IMR-90 (cell line): ENCODE measurements around the gene MCTP1. TPM values are rescaled to one million over a fixed set of nuclear protein-coding genes. Genes with fewer than 3 reads are reported as not detected.

Experiments
- ATAC-seq: fragments of 200-7000 bp; cut with Tn5 transposase; 2 replicates; pipeline ENCODE4 v1.9.1; 2020; ENCODE audit warnings: low read depth, mild to moderate bottlenecking, moderate library complexity
- BruUV-seq: library from RNA; stranded (reverse); fragments of 400-500 nt; replicated peaks from 2 replicates; lab custom pipeline; 2021; lab: Mats Ljungman, UMichigan
- CTCF ChIA-PET: fragments of 300-600 bp; formaldehyde crosslinking; extraction: SDS; loops from one replicate; lab custom pipeline; 2021; ENCODE audit warnings: antibody characterized with exemption; lab: Yijun Ruan, JAX
- POLR2A ChIA-PET: fragments of 300-600 bp; sonication (Branson Sonifier 250); formaldehyde crosslinking; loops from one replicate; lab custom pipeline; 2022; ENCODE audit warnings: antibody characterized with exemption; ENCODE audit not compliant: unreplicated experiment; lab: Charles Lee
- DNase-seq: peaks from one replicate; pipeline ENCODE4 v3.0.0; 2013
- H2AFZ ChIP-seq: replicated peaks from 2 replicates; pipeline ENCODE3; 2013; ENCODE audit warnings: low read length, mild to moderate bottlenecking; ENCODE audit not compliant: poor library complexity
- H2AK5ac ChIP-seq: 2 replicates; pipeline ENCODE4 v1.6.1; 2013; ENCODE audit warnings: low read depth, low read length, inconsistent platforms
- H2AK9ac ChIP-seq: replicated peaks from 2 replicates; pipeline ENCODE3; 2013; ENCODE audit warnings: mild to moderate bottlenecking, low read depth, low read length, moderate library complexity; ENCODE audit not compliant: poor library complexity
- H2BK120ac ChIP-seq: 2 replicates; pipeline ENCODE4 v1.6.1; 2013; ENCODE audit warnings: low read depth, low read length, inconsistent platforms
- H2BK15ac ChIP-seq: 3 replicates; pipeline ENCODE4 v1.6.1; 2013; ENCODE audit warnings: low read depth, low read length, inconsistent platforms
- H2BK20ac ChIP-seq: 2 replicates; pipeline ENCODE4 v1.6.1; 2013; ENCODE audit warnings: low read depth, mild to moderate bottlenecking, inconsistent platforms, low read length, moderate library complexity
- H2BK5ac ChIP-seq: 2 replicates; pipeline ENCODE4 v1.6.1; 2013; ENCODE audit warnings: mild to moderate bottlenecking, low read depth, low read length, inconsistent platforms; ENCODE audit not compliant: poor library complexity, severe bottlenecking
- H3K14ac ChIP-seq: replicated peaks from 2 replicates; pipeline ENCODE4 v1.6.1; 2013; ENCODE audit warnings: low read depth, low read length, inconsistent platforms
- H3K18ac ChIP-seq: 2 replicates; pipeline ENCODE4 v1.6.1; 2013; ENCODE audit warnings: low read depth, low read length, control low read depth
- H3K23ac ChIP-seq: 2 replicates; pipeline ENCODE4 v1.6.1; 2013; ENCODE audit warnings: low read depth, low read length, inconsistent platforms
- H3K27ac ChIP-seq: 2 replicates; pipeline ENCODE4 v1.5.1; 2013; ENCODE audit warnings: mild to moderate bottlenecking, control low read depth, low read length; ENCODE audit not compliant: insufficient read depth
- H3K27me3 ChIP-seq: 2 replicates; pipeline ENCODE4 v1.6.1; 2013; ENCODE audit warnings: low read length; ENCODE audit not compliant: control insufficient read depth, insufficient read depth
- H3K36me3 ChIP-seq: 2 replicates; pipeline ENCODE4 v1.6.1; 2013; ENCODE audit warnings: low read length, mixed read lengths; ENCODE audit not compliant: control insufficient read depth, insufficient read depth
- H3K4ac ChIP-seq: 2 replicates; pipeline ENCODE4 v1.6.1; 2013; ENCODE audit warnings: low read depth, low read length, inconsistent platforms
- H3K4me1 ChIP-seq: 2 replicates; pipeline ENCODE4 v1.6.1; 2013; ENCODE audit warnings: low read length, mixed read lengths; ENCODE audit not compliant: control insufficient read depth, insufficient read depth
- H3K4me2 ChIP-seq: 2 replicates; pipeline ENCODE4 v1.6.1; 2013; ENCODE audit warnings: low read depth, mild to moderate bottlenecking, control low read depth, low read length, moderate library complexity
- H3K4me3 ChIP-seq: 2 replicates; pipeline ENCODE4 v1.5.1; 2013; ENCODE audit warnings: low read depth, mild to moderate bottlenecking, control low read depth, low read length, moderate library complexity; ENCODE audit not compliant: insufficient read depth
- H3K56ac ChIP-seq: 2 replicates; pipeline ENCODE4 v1.6.1; 2013; ENCODE audit warnings: low read length, inconsistent platforms; ENCODE audit not compliant: insufficient read depth; ENCODE audit errors: extremely low read depth
- H3K79me1 ChIP-seq, 2 experiments: 2 replicates each; pipeline ENCODE4 v1.6.1; 2013; ENCODE audit warnings: low read length in 2 of 2, inconsistent platforms in 1 of 2, low read depth in 1 of 2
- H3K9ac ChIP-seq: 2 replicates; pipeline ENCODE4 v1.6.1; 2013; ENCODE audit warnings: low read depth, low read length, control low read depth
- H3K9me1 ChIP-seq: 2 replicates; pipeline ENCODE4 v1.6.1; 2013; ENCODE audit warnings: low read length, inconsistent platforms; ENCODE audit not compliant: insufficient read depth
- H3K9me3 ChIP-seq: 2 replicates; pipeline ENCODE4 v1.6.1; 2013; ENCODE audit warnings: low read length; ENCODE audit not compliant: control insufficient read depth, insufficient read depth
- H4K20me1 ChIP-seq: 2 replicates; pipeline ENCODE4 v1.6.1; 2013; ENCODE audit warnings: low read length, inconsistent platforms; ENCODE audit not compliant: insufficient read depth
- H4K5ac ChIP-seq: 2 replicates; pipeline ENCODE4 v1.6.1; 2013; ENCODE audit warnings: mild to moderate bottlenecking, low read depth, low read length, control low read depth
- H4K8ac ChIP-seq, 2 experiments: 2 replicates each; pipeline ENCODE4 v1.6.1; 2013; ENCODE audit warnings: low read depth in 2 of 2, low read length in 2 of 2, control low read depth in 1 of 2, inconsistent platforms in 1 of 2
- H4K91ac ChIP-seq: 2 replicates; pipeline ENCODE4 v1.6.1; 2013; ENCODE audit warnings: low read depth, low read length, inconsistent platforms; ENCODE audit not compliant: insufficient read depth
- BHLHE40 ChIP-seq: fragments of 150-350 bp; IDR thresholded peaks from 2 replicates; pipeline ENCODE4 v1.6.1; 2016; ENCODE audit warnings: mild to moderate bottlenecking, low read depth, low read length
- CEBPB ChIP-seq: IDR thresholded peaks from 2 replicates; pipeline ENCODE4 v1.6.1; 2012; ENCODE audit warnings: low read depth, low read length, improper control_type of control experiment
- CHD1 ChIP-seq: IDR thresholded peaks from 2 replicates; pipeline ENCODE4 v1.6.1; 2012; ENCODE audit warnings: low read depth, low read length, improper control_type of control experiment
- CTCF ChIP-seq: conservative IDR thresholded peaks from 2 replicates; pipeline ENCODE4 v1.5.1; 2012; ENCODE audit warnings: mild to moderate bottlenecking, low read depth, low read length, improper control_type of control experiment
- ELK1 ChIP-seq: fragments of 150-350 bp; IDR thresholded peaks from 2 replicates; pipeline ENCODE4 v1.6.1; 2016; ENCODE audit warnings: low read depth, mild to moderate bottlenecking, low read length, moderate library complexity, borderline replicate concordance
- FOS ChIP-seq: fragments of 150-350 bp; IDR thresholded peaks from 2 replicates; pipeline ENCODE4 v1.6.1; 2016; ENCODE audit warnings: low read depth, low read length
- MAFK ChIP-seq: IDR thresholded peaks from 2 replicates; pipeline ENCODE4 v1.6.1; 2012; ENCODE audit warnings: low read depth, low read length, improper control_type of control experiment
- MAZ ChIP-seq: IDR thresholded peaks from 2 replicates; pipeline ENCODE4 v1.6.1; 2012; ENCODE audit warnings: low read depth, mild to moderate bottlenecking, low read length, improper control_type of control experiment, moderate library complexity, borderline replicate concordance
- MXI1 ChIP-seq: IDR thresholded peaks from 2 replicates; pipeline ENCODE4 v1.6.1; 2012; ENCODE audit warnings: low read depth, mild to moderate bottlenecking, low read length, moderate library complexity, borderline replicate concordance
- NFE2L2 ChIP-seq: fragments of 150-350 bp; IDR thresholded peaks from 2 replicates; pipeline ENCODE4 v1.6.1; 2016; ENCODE audit warnings: low read depth, mild to moderate bottlenecking, low read length
- POLR2A ChIP-seq: IDR thresholded peaks from 2 replicates; pipeline ENCODE4 v1.6.1; 2012; ENCODE audit warnings: mild to moderate bottlenecking, low read depth, low read length
- RAD21 ChIP-seq: IDR thresholded peaks from 2 replicates; pipeline ENCODE4 v1.6.1; 2012; ENCODE audit warnings: low read length, improper control_type of control experiment
- RCOR1 ChIP-seq: IDR thresholded peaks from 2 replicates; pipeline ENCODE4 v1.6.1; 2012; ENCODE audit warnings: mild to moderate bottlenecking, low read length, improper control_type of control experiment; ENCODE audit not compliant: insufficient replicate concordance
- RFX5 ChIP-seq: IDR thresholded peaks from 2 replicates; pipeline ENCODE4 v1.8.0; 2012; ENCODE audit warnings: low read depth, mild to moderate bottlenecking, low read length, moderate library complexity
- SMC3 ChIP-seq: fragments of 150-350 bp; IDR thresholded peaks from 2 replicates; pipeline ENCODE4 v1.6.1; 2016; ENCODE audit warnings: low read depth, mild to moderate bottlenecking, antibody characterized with exemption, low read length, moderate library complexity
- USF2 ChIP-seq: fragments of 150-350 bp; IDR thresholded peaks from 2 replicates; pipeline ENCODE4 v1.6.1; 2017; ENCODE audit warnings: mild to moderate bottlenecking, antibody characterized with exemption, low read length, low read depth
- WGBS, 2 experiments: methylation state at CpG; one replicate each; pipeline versions ENCODE4 v1.1.5 to v1.1.7; 2013; ENCODE audit warnings: missing lambda C conversion rate in 2 of 2; ENCODE audit not compliant: insufficient read length in 1 of 2; ENCODE audit errors: extremely low coverage in 2 of 2; 5-methylcytosine and 5-hydroxymethylcytosine counted together
- dilution Hi-C: fragments of 300-500 bp; cut with HindIII; formaldehyde crosslinking; loops from one replicate; pipeline ENCODE4 v1.14.3; 2018; ENCODE audit warnings: low sequenced_read_pairs; ENCODE audit not compliant: unreplicated experiment
- in situ Hi-C: fragments of 300-500 bp; cut with MboI; formaldehyde crosslinking; loops from 3 replicates; pipeline ENCODE4 v1.14.3; 2019; ENCODE audit warnings: low sequenced_read_pairs, inconsistent platforms, mixed read lengths
- intact Hi-C: fragments of 100-400 bp; cut with micrococcal nuclease; formaldehyde crosslinking; loops from 2 replicates; pipeline ENCODE4 v1.10.0; 2022
- polyA plus RNA-seq, 3 experiments: library from polyadenylated mRNA; depleted of rRNA; stranded (reverse); fragments of >200 nt; gene quantifications; 2 replicates each; pipeline ENCODE4 v1.2.3, GENCODE V29; 2012; ENCODE audit warnings: low replicate concordance in 1 of 3
- total RNA-seq: library from RNA; depleted of rRNA; stranded (reverse); fragments of >200 nt; gene quantifications from 2 replicates; pipeline ENCODE4 v1.2.3, GENCODE V29; 2012

The MCTP1 gene
- total and polyA plus RNA-seq, 2 of the 4 experiments (the other 2 are of a cell fraction): 0.21 TPM; not detected in 1

GRCh38 chr5:94833851-94834250 is 451.0 kb downstream of the MCTP1 start:
- ChIA-PET POLR2A (no interaction called here), CTCF (no interaction called here)
- H3K4me2 ChIP-seq: no peak overlapping the region
- no peaks in the 10 kb centered on the region for H3K9me1 ChIP-seq
- DNase-seq (no peak), ATAC-seq (no peak)
- H3K14ac ChIP-seq: no peak overlapping the region
- no peak overlapping the region for H3K23ac ChIP-seq
- H3K4ac ChIP-seq: no peak overlapping the region
- H3K36me3 ChIP-seq: no peaks in the 10 kb centered on the region
- H3K56ac ChIP-seq: no peak overlapping the region
- H2AFZ ChIP-seq: no peak overlapping the region
- H3K4me3 ChIP-seq: no peak overlapping the region
- H3K9me3 ChIP-seq: no peaks in the 10 kb centered on the region
- H4K8ac ChIP-seq: no peak overlapping the region
- H2BK20ac ChIP-seq: no peak overlapping the region
- H3K27me3 ChIP-seq: no peaks in the 10 kb centered on the region; the same call in 1 of the 2 replicates
- no peaks in the 10 kb centered on the region for H3K4me1 ChIP-seq
- no peaks in the 10 kb centered on the region for H3K79me1 ChIP-seq
- no peak overlapping the region for H2AK5ac ChIP-seq
- in situ Hi-C loops: no loop called here
- no peak overlapping the region for H2BK120ac ChIP-seq
- WGBS, 2 experiments: no CpG with 5 or more reads among the region's 2 CpGs
- H4K20me1 ChIP-seq: no peaks in the 10 kb centered on the region
- H3K9ac ChIP-seq: no peak overlapping the region
- dilution Hi-C loops: no loop called here
- intact Hi-C loops: loop anchor here (5.0 kb wide), 1 partner anchor 73 kb away; no protein-coding TSS in a partner anchor
- no peak for TF ChIP-seq RCOR1
- TF ChIP-seq ELK1: no peak
- TF ChIP-seq POLR2A: no peak
- no peak for TF ChIP-seq NFE2L2
- no peak for TF ChIP-seq SMC3
- TF ChIP-seq MAFK: no peak
- TF ChIP-seq RFX5: no peak
- TF ChIP-seq CHD1: no peak
- TF ChIP-seq FOS: no peak
- no peak for TF ChIP-seq MAZ
- no peak for TF ChIP-seq MXI1
- no peak for TF ChIP-seq USF2
- no peak for TF ChIP-seq BHLHE40
- TF ChIP-seq CTCF: no peak
- TF ChIP-seq CEBPB: no peak
- no peak for TF ChIP-seq RAD21
- no peak overlapping the region for H4K91ac ChIP-seq
- H2BK15ac ChIP-seq: no peak overlapping the region
- H2BK5ac ChIP-seq: no peak overlapping the region
- H3K18ac ChIP-seq: no peak overlapping the region
- H2AK9ac ChIP-seq: no peak overlapping the region
- H3K27ac ChIP-seq: no peak overlapping the region
- no TSS peak for BruUV-seq
- no peak overlapping the region for H4K5ac ChIP-seq
